IPS DF 6.9 (cell line): ENCODE results near the gene RELCH.

Experiments used
- DNase-seq: peaks from one replicate; pipeline ENCODE4 v3.0.0-alpha.2; 2013; ENCODE audit warnings: low read depth, low spot score
- H3K27ac ChIP-seq: one replicate; pipeline ENCODE4 v1.5.1; 2013; ENCODE audit warnings: low read length, control low read depth
- H3K27me3 ChIP-seq: 2 replicates; pipeline ENCODE4 v1.6.1; 2013; ENCODE audit warnings: mild to moderate bottlenecking, low read length; ENCODE audit not compliant: control insufficient read depth, insufficient read depth
- H3K36me3 ChIP-seq: 2 replicates; pipeline ENCODE4 v1.6.1; 2013; ENCODE audit warnings: low read length; ENCODE audit not compliant: control insufficient read depth, insufficient read depth
- H3K4me1 ChIP-seq: 2 replicates; pipeline ENCODE4 v1.6.1; 2013; ENCODE audit warnings: low read length; ENCODE audit not compliant: control insufficient read depth, insufficient read depth
- H3K4me3 ChIP-seq: 2 replicates; pipeline ENCODE4 v1.5.1; 2013; ENCODE audit warnings: mild to moderate bottlenecking, low read length
- H3K9me3 ChIP-seq: 2 replicates; pipeline ENCODE4 v1.6.1; 2013; ENCODE audit warnings: low read length, inconsistent platforms; ENCODE audit not compliant: control insufficient read depth, insufficient read depth
- WGBS: extraction: QIAGEN DNeasy Blood & Tissue Kit; methylation state at CpG from one replicate; pipeline ENCODE4 v1.1.7; 2013; ENCODE audit warnings: mixed read lengths, missing lambda C conversion rate; ENCODE audit not compliant: insufficient read length, insufficient coverage; 5-methylcytosine and 5-hydroxymethylcytosine counted together

Gene RELCH

DNA sequence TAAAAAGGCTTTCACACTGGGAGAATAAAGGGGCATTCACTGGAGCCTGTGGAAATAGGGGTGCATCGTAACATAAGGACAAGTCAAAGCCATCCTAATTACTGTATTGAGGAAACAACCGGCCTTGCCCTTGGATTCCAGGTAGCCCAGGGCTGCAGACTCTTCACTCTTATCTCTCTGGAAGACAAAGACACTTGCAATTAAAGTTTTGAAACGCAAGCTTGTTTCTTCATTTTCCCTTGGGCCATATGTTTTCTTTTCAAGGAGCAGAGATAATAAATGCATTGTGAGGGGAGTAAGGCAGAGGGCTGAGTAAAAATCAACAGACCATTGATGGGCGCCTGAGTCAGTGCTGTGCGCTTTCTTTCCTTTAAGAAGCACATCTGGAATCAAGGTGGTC is 149.6 kb downstream of the RELCH start:
- Histone ChIP-seq H3K9me3 (no peaks in the 10 kb centered on the region), H3K4me1 (peaks cover 5% of the 10 kb centered on the region), H3K27me3 (no peaks in the 10 kb centered on the region), H3K27ac (no peak overlapping the region), H3K36me3 (no peaks in the 10 kb centered on the region), H3K4me3 (no peak overlapping the region)
- no peak for DNase-seq
- WGBS = no CpG with 5 or more reads among the region's 5 CpGs

DNA sequence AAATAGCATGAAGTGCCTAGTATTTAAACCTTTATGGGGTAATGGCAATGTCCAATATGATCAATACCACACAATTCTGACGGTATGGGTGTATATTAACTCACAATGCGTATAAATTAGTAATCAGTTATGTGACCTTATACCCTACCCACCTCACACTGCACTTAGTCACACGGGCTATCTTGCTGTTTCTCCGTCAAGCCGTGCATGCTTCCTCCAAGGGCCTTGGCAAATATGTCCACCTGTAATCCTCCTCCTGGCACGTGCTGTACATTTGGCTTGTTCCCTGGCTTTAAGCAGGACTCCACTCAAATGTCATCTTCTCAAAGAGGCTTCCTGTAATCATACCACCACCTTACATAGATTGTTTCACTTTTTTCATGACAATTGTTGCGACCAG is 150.3 kb downstream of the RELCH start:
- Histone ChIP-seq H3K27me3 (no peaks in the 10 kb centered on the region), H3K27ac (no peak overlapping the region), H3K4me3 (no peak overlapping the region), H3K36me3 (no peaks in the 10 kb centered on the region), H3K4me1 (peaks cover 7% of the 10 kb centered on the region), H3K9me3 (no peaks in the 10 kb centered on the region)
- DNase-seq = no peak
- no CpG with 5 or more reads among the region's 7 CpGs for WGBS

DNA sequence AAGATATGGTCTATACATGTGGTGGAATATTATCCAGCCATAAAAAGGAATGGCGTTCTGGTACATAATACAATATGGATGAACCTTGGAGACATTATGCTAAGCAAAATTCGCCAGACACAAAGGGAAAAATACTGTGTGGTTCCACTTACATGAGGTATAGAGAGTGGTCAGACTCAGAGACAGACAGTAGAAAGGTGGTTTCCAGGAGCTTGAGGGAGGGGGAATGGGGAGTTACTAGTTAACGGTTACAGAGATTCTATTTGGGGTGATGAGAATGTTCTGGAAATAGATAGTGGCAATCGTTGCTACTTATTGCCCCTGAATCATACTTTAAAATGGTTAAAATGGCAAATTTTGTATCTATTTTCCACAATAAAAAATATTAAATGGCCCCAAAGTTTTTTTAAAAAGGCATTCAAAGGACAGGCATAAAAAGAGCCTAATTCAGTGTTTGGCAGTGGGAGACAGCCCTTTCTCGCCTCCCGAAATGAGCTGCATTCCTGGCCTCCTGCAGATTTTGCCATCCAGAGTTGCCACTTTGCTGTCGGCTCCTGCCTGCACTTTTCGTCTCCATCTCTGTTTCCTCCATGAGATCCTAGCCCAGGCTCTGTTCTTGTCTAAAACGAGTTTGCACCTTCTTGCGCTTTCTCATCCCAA is 151.5 kb downstream of the RELCH start:
- Histone ChIP-seq H3K27me3 (no peaks in the 10 kb centered on the region), H3K4me1 (peaks cover 7% of the 10 kb centered on the region), H3K9me3 (no peaks in the 10 kb centered on the region), H3K4me3 (no peak overlapping the region), H3K36me3 (no peaks in the 10 kb centered on the region), H3K27ac (no peak overlapping the region)
- DNase-seq = no peak
- WGBS = no CpG with 5 or more reads among the region's 10 CpGs

DNA sequence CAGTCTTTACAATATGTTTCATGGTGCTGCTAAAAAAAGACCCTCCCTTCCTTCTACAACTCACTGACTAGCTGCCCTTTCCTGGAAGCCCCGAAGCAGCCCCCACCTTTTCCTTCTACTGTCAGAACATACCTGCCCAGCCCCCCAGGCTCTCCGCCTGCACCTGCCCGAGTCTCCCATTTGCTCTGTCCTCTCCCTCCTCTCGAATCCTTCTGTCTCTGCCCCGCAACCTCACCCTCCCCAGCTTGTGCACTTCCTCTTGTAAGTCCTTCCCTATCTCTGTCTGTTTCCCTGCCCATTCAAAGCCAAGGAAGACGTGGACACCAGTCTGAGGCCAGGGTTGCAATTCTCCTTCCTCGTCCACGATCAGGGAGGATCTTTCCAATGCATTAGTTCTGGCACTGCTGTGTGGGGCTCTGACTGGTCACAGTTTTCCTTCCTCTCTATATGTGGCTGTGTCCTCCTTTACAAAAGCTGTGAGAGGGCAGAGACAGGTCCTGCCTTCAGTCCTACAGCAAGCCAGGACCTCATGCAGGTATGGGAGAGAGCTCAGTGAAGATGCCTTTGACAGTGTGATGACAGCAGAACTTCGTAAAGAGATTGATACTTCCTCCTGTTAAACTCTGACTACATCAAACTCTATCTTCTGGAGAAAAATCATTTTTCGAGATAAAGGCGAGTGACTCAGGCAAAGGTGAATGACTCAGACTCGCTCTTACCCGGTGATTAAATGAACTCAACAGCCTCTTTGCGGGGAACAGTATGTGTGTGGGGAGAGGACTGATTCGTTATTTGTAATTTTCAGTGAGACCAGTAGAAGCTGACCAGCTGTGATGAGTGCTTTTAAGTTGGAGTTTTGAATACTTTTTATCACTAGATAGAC is 152.3 kb downstream of the RELCH start:
- H3K4me1 ChIP-seq = peaks cover 7% of the 10 kb centered on the region
- no peak for DNase-seq
- no peaks in the 10 kb centered on the region for H3K9me3 ChIP-seq
- H3K27me3 ChIP-seq = no peaks in the 10 kb centered on the region
- no CpG with 5 or more reads among the region's 15 CpGs for WGBS
- no peaks in the 10 kb centered on the region for H3K36me3 ChIP-seq
- no peak overlapping the region for H3K27ac ChIP-seq
- H3K4me3 ChIP-seq = no peak overlapping the region

DNA sequence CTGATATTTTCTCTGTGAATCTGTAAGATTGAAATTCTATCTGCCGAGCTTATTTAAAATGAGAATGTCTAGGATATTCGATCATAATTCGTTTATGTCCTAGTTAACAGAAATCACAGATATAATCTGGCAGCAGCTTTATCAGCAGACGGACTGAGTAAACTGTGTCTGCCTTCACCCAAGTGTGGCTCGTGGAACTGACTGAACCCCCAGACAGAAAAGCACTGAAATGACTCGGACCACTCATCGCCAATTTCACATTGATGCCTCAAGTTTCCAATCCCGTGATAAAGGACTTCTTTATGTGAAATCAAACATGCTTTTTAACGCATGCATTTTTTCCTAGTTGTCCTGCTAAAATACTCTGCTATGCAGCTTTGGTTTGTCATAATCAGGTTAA is 153.9 kb downstream of the RELCH start:
- H3K27me3 ChIP-seq = no peaks in the 10 kb centered on the region
- peaks cover 7% of the 10 kb centered on the region for H3K4me1 ChIP-seq
- H3K4me3 ChIP-seq = no peak overlapping the region
- H3K27ac ChIP-seq = no peak overlapping the region
- DNase-seq = no peak
- no peaks in the 10 kb centered on the region for H3K36me3 ChIP-seq
- WGBS = no CpG with 5 or more reads among the region's 9 CpGs
- no peaks in the 10 kb centered on the region for H3K9me3 ChIP-seq

DNA sequence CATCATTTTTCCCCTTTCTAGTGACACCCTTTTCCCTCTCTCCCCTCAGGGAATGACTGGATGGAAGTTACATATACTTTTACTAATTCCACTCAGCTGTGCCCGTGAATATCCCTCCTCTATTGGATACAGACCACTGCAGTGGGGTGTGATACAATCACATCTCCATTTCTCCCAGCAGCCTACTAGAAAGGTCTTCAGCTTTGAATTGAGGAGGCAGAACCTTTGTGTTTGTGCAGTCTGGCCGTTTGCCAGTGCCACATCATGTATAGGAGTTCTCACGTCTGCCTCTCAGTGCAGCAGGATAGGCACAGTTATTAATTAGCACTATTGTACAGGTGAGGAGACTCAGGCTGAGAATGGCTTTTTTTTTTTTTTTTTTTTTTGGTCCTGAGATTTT is 154.4 kb downstream of the RELCH start:
- H3K27me3 ChIP-seq = no peaks in the 10 kb centered on the region
- no peak overlapping the region for H3K4me3 ChIP-seq
- WGBS = no CpG with 5 or more reads among the region's 3 CpGs
- no peak for DNase-seq
- H3K36me3 ChIP-seq = no peaks in the 10 kb centered on the region
- no peaks in the 10 kb centered on the region for H3K9me3 ChIP-seq
- H3K4me1 ChIP-seq = peaks cover 7% of the 10 kb centered on the region
- no peak overlapping the region for H3K27ac ChIP-seq

DNA sequence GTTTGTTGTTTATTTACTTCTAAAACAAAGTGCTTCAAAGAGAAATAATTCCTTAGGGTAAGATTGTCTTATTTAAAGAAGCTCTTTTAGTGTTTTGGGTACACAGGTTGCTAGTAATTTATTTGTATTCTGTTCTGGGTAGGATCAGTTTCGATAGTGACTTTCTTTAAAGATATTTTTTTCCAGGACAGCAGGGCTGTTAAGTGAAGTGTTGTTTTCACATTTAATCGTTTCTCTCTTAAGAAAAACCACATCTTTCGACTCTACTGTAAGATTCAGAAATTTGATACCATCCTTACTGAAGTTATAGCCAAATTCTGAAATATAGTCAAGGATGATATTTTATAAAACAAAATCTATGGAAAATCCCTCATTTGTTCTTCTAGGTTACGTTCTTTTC is 155.8 kb downstream of the RELCH start:
- DNase-seq = no peak
- WGBS = no CpG with 5 or more reads among the region's 4 CpGs
- Histone ChIP-seq H3K4me3 (no peak overlapping the region), H3K9me3 (no peaks in the 10 kb centered on the region), H3K27ac (no peak overlapping the region), H3K27me3 (no peaks in the 10 kb centered on the region), H3K36me3 (no peaks in the 10 kb centered on the region), H3K4me1 (peaks cover 11% of the 10 kb centered on the region)

DNA sequence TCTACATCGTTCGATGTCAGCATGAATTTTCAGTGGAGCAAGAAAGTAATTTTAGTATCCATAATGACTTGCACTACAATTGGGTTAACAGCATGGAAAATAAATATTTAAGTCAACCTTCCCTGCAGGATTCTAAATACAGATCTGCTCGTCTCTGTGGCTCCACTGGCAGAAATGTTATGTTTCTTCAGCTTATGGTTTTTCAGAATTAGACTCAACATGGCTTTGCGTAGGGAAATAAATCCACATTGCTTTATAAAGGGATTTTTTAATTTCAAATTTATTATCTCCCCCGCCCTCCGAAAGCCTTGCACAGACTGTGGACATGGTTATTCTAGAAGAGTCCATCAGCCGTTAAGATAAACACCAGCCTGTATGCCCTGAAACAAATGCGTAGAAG is 156.3 kb downstream of the RELCH start:
- H3K27ac ChIP-seq = no peak overlapping the region
- no peaks in the 10 kb centered on the region for H3K9me3 ChIP-seq
- H3K4me3 ChIP-seq = no peak overlapping the region
- no CpG with 5 or more reads among the region's 8 CpGs for WGBS
- H3K36me3 ChIP-seq = no peaks in the 10 kb centered on the region
- peaks cover 11% of the 10 kb centered on the region for H3K4me1 ChIP-seq
- DNase-seq = no peak
- no peaks in the 10 kb centered on the region for H3K27me3 ChIP-seq

DNA sequence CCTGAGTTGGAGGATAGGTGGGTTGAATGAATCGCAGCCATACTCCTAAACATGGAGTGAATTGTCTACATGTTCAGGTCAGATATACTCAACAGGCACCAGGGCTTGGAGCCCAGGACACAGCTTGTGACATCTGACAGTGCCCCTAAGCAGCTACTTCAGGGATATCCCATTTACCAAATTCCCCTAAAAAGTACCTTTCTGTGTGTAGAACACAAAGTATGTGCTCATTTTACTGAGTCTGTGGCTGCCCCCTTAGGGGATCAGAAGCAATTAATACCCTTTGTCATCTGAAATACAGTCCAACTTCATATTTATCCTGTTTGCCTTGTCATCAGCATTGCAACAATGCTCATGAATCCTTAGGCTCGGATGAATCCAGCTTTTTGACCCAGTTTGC is 158.9 kb downstream of the RELCH start:
- Histone ChIP-seq H3K4me3 (no peak overlapping the region), H3K27me3 (no peaks in the 10 kb centered on the region), H3K4me1 (peaks cover 7% of the 10 kb centered on the region), H3K27ac (no peak overlapping the region), H3K9me3 (no peaks in the 10 kb centered on the region), H3K36me3 (no peaks in the 10 kb centered on the region)
- no peak for DNase-seq
- no CpG with 5 or more reads among the region's 2 CpGs for WGBS

DNA sequence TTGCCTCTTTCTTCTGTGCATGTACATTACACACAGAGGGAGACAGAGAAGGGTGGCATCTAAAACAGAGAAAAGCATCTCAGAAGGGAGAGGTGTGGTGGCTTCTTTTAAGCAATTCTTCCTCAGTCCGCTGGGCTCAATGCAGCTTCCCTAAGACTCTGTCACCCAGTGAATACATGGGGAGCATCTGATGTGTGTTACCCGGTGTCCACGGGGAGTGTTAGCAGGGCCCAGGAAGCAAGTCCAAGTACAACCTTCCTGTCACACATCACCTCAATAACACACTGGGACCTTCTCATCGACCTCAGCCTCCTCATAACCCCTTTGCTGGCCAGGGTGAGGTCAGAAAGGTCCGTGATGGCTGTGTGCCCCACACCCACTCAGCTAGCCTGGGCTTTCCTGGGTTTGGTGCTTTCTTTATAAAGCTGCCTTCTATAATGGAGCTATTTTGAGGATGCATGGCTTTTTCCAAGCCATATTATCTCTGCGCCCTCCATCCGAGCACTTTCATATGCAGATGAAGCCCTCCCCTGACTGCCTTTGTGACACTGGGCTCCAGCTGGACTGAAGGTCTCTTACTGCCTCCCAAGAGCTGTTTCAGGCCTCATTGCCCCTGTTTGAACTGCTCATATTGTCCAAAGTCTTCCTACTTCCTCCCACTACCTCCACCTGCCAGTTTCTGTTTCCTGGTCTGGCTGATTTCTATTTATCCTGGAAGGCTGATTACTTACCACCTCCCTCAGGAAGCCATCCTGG is 159.5 kb downstream of the RELCH start:
- Histone ChIP-seq H3K4me3 (no peak overlapping the region), H3K27ac (no peak overlapping the region), H3K4me1 (peaks cover 7% of the 10 kb centered on the region), H3K36me3 (no peaks in the 10 kb centered on the region), H3K9me3 (no peaks in the 10 kb centered on the region), H3K27me3 (no peaks in the 10 kb centered on the region)
- DNase-seq = no peak
- WGBS = no CpG with 5 or more reads among the region's 7 CpGs
